ENCODE measurements around the gene FBXO17. TPM values are rescaled to one million over a fixed set of nuclear protein-coding genes. Genes with fewer than 3 reads are reported as not detected.

Gene FBXO17
- total RNA-seq, 3 donors from 2014 or later (not counting 1 experiment from before 2014, with no cell fraction given): not detected

DNA sequence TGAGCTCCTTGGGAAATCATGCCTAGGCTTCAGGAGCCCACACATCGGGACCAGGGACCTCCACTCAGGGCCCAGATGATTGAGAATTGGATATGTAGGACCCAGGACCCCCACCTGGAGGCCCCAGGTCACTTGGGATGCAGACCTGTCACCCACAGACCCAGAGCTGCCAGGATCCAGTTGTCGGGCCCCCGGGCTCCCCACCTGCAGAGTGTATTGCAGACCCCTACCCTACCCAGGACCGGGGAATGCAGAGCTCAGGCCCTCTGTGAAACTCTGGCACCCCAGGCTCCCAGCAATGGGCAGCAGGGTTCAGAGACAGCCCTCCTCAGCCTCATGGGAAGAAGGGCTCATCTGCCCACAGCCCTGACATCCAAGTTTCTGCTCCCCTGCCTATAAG is 69.9 kb downstream of the FBXO17 start:
- Mint-ChIP-seq H3K27ac (peak overlapping the region in 1 of 2 donors; percentile 43), H3K4me3 (no peak overlapping the region), H3K27me3 (ENCODE audit: low read depth in 2 of 2) (no peaks in the 10 kb centered on the region), H3K9me3 (no peaks in the 10 kb centered on the region), H3K4me1 (peaks cover 28 to 41% of the 10 kb centered on the region in 2 donors), H3K36me3 (no peaks in the 10 kb centered on the region)
- peaks cover 4% of the 10 kb centered on the region for H3K9me3 ChIP-seq (ENCODE audit: control insufficient read depth, insufficient read depth, low read length)
- H3K36me3 ChIP-seq (ENCODE audit: control insufficient read depth, insufficient read depth, low read length): peaks cover 27% of the 10 kb centered on the region
- peaks cover 31% of the 10 kb centered on the region for H3K4me1 ChIP-seq (ENCODE audit: control insufficient read depth, insufficient read depth, low read length)
- DNase-seq: no peak
- H3K27ac ChIP-seq (ENCODE audit: low read length): no peak overlapping the region
- 92% methylated on average over 4 of the region's 4 CpGs for WGBS (ENCODE audit: insufficient coverage)
- intact Hi-C loops (cut with micrococcal nuclease): no loop called here
- no peak for ATAC-seq
- TF ChIP-seq, protein P1, sequence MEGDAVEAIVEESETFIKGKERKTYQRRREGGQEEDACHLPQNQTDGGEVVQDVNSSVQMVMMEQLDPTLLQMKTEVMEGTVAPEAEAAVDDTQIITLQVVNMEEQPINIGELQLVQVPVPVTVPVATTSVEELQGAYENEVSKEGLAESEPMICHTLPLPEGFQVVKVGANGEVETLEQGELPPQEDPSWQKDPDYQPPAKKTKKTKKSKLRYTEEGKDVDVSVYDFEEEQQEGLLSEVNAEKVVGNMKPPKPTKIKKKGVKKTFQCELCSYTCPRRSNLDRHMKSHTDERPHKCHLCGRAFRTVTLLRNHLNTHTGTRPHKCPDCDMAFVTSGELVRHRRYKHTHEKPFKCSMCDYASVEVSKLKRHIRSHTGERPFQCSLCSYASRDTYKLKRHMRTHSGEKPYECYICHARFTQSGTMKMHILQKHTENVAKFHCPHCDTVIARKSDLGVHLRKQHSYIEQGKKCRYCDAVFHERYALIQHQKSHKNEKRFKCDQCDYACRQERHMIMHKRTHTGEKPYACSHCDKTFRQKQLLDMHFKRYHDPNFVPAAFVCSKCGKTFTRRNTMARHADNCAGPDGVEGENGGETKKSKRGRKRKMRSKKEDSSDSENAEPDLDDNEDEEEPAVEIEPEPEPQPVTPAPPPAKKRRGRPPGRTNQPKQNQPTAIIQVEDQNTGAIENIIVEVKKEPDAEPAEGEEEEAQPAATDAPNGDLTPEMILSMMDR (IDR thresholded peaks at IDR 0.05): no peak
- no peaks in the 10 kb centered on the region for H3K27me3 ChIP-seq (ENCODE audit: control insufficient read depth, insufficient read depth, low read length)
- no peak overlapping the region for H3K4me3 ChIP-seq (ENCODE audit: low read length)

DNA sequence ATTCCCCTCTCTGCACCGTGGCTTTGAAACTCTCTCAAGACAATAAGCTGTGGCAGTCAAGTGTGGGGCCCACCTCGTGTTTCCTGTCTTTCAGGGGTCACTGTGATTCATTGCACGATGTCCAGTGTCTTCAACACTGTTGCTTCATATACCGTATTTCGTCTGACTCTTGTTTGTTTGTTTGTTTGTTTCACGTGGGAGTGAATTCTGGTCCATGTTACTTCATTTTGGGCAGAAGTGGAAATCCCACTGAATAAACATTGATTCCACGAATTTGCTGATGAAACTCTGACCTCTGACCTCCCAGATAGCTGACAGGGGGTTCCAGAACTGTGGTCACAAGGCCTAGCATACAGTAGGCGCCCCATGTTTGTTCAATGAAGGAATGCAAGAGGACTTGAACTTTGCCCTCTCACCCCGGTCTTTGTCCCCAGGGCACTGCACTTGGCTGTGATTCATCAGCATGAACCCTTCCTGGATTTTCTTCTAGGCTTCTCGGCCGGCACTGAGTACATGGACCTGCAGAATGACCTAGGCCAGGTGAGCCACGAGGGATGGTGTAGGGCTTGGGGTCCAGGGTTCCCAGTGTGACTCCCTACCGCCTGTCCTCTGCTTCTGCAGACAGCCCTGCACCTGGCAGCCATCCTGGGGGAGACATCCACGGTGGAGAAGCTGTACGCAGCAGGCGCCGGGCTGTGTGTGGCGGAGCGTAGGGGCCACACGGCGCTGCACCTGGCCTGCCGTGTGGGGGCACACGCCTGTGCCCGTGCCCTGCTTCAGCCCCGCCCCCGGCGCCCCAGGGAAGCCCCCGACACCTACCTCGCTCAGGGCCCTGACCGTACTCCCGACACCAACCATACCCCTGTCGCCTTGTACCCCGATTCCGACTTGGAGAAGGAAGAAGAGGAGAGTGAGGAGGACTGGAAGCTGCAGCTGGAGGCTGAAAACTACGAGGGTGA is 70.7 kb downstream of the FBXO17 start:
- Mint-ChIP-seq H3K36me3 (no peaks in the 10 kb centered on the region), H3K27ac (peak overlapping the region; percentile 43 to 76), H3K27me3 (ENCODE audit: low read depth in 2 of 2) (no peaks in the 10 kb centered on the region), H3K9me3 (no peaks in the 10 kb centered on the region), H3K4me3 (no peak overlapping the region), H3K4me1 (peaks cover 34 to 44% of the 10 kb centered on the region in 2 donors)
- intact Hi-C loops (cut with micrococcal nuclease): no loop called here
- WGBS (ENCODE audit: insufficient coverage): 91% methylated on average over 35 of the region's 35 CpGs
- peaks cover 25% of the 10 kb centered on the region for H3K4me1 ChIP-seq (ENCODE audit: control insufficient read depth, insufficient read depth, low read length)
- H3K36me3 ChIP-seq (ENCODE audit: control insufficient read depth, insufficient read depth, low read length): peaks cover 27% of the 10 kb centered on the region
- peaks cover 4% of the 10 kb centered on the region for H3K9me3 ChIP-seq (ENCODE audit: control insufficient read depth, insufficient read depth, low read length)
- H3K4me3 ChIP-seq (ENCODE audit: low read length): no peak overlapping the region
- DNase-seq (no peak), ATAC-seq (no peak)
- H3K27ac ChIP-seq (ENCODE audit: low read length): no peak overlapping the region
- H3K27me3 ChIP-seq (ENCODE audit: control insufficient read depth, insufficient read depth, low read length): no peaks in the 10 kb centered on the region
- TF ChIP-seq, protein P1 (IDR thresholded peaks at IDR 0.05): no peak

DNA sequence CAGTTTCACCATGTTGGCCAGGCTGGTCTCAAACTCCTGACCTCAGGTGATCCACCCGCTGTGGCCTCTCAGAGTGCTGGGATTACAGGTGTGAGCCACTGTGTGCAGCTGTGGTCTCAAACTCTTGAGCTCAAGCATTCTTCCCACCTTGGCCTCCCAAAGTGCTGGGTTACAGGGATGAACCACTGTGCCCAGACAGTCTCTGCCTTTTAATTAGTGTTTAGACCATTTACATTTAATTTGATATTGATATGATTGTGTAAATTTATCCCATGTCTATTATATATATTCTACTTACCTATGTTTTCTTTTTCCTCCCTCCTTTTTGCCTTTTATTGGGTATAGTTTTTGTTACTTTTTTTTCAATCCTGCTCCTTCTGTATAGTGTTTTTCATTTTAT is 73.9 kb downstream of the FBXO17 start:
- peak overlapping the region; percentile 23 to 33 for H3K27ac Mint-ChIP-seq
- no peaks in the 10 kb centered on the region for H3K9me3 Mint-ChIP-seq

More for the DNA sequence above, 73.9 kb downstream of the FBXO17 start:
- Histone ChIP-seq H3K36me3 (ENCODE audit: control insufficient read depth, insufficient read depth, low read length) (peaks cover 14% of the 10 kb centered on the region), H3K9me3 (ENCODE audit: control insufficient read depth, insufficient read depth, low read length) (peaks cover 4% of the 10 kb centered on the region), H3K27me3 (ENCODE audit: control insufficient read depth, insufficient read depth, low read length) (no peaks in the 10 kb centered on the region), H3K27ac (ENCODE audit: low read length) (no peak overlapping the region), H3K4me3 (ENCODE audit: low read length) (no peak overlapping the region), H3K4me1 (ENCODE audit: control insufficient read depth, insufficient read depth, low read length) (peaks cover 30% of the 10 kb centered on the region)
- Mint-ChIP-seq H3K36me3 (no peaks in the 10 kb centered on the region), H3K4me1 (peaks cover 52% of the 10 kb centered on the region in 2 donors), H3K4me3 (peak overlapping the region; percentile 67), H3K27me3 (ENCODE audit: low read depth in 2 of 2) (no peaks in the 10 kb centered on the region)
- ATAC-seq (no peak), DNase-seq (no peak)
- TF ChIP-seq, protein P1 (IDR thresholded peaks at IDR 0.05): no peak
- intact Hi-C loops (cut with micrococcal nuclease): no loop called here
- WGBS (ENCODE audit: insufficient coverage): 100% methylated on average over 1 of the region's 1 CpG

Measured in natural killer cell (primary cell).